ENCODE measurements around the gene POU4F1.

POU4F1 gene

DNA sequence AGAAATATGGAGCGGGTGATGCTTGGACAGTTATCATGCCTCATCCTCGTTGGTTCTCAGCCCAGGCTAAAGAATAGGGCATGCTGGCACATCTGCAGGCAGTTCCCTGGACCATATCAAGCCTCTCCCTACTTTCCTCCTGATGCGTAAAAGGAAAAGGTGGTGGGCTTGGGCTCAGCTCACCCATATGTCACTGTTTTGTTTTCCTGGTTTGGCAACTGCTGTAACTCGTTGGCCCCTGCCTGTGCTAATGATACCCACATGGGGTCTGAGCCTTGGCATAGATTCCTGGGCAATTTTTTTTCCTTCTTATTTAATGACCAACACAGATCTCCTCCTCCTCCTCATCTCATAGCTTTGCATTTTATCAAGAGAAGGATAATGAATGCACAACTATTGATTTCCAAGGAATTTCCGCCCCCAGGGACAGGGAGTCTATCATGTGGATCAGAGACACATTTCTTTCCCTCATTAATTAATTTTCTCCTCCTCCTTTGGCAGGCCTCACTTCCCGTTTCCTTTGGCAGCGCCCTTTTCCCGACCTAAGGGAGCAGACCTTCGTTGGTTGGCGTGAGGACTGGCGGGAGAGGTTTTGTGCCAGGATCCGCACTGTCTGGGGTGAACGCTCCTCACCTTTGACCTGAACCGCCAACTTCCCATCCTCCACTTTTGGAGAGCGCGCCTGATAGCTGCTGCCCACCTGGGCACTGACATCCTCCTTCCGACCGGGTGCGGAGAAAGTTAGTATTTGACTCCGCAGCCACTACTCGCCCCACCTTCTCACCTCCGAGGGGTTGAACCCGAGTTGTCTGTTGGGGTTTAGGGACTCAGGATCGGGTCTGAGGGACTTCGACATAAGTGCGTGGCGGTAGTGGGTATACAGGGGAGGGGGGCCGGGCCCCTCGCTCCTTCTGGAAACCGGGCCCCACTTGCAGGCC is 3.4 kb upstream of the POU4F1 start:
- no peak for DNase-seq

DNA sequence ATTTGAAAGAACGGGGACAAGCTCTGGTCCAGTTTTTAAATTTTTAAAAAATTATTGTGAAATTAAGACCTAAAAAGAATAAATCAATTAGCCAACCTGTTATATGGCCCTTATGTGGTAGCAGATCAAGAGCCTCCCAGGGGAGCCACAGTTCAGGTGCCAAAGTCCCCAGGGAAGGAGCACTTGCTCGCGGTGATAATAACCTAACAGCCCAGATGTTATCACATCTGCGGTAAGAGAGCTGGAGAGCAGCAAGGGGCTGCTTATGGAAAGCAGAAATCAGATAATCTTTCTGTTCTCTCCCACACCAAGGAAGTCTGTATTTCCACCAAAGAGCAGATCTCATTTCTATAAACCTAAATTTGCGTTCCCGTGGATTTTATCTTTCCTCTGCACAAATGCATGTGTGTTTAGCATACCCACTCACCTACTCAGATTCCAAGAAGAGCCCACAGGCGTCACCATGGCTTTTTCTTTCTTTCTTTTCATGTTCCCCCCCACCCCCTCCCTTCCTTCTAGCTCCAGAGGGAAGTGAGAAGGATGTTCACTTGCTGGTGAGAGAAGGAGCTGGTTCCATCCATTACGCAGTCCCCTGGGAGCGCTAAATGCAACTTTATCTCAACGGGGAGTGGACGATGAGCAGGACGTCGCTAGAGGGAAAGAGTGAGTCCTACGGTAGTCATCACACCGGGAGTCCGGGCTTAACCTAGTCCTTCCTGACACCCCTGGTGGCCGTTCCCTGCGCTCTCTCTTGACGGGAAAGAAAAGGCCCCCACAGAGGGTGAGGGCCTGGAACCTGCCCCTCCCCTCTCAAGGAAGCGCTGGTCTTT is 1.6 kb upstream of the POU4F1 start:
- DNase-seq = no peak

DNA sequence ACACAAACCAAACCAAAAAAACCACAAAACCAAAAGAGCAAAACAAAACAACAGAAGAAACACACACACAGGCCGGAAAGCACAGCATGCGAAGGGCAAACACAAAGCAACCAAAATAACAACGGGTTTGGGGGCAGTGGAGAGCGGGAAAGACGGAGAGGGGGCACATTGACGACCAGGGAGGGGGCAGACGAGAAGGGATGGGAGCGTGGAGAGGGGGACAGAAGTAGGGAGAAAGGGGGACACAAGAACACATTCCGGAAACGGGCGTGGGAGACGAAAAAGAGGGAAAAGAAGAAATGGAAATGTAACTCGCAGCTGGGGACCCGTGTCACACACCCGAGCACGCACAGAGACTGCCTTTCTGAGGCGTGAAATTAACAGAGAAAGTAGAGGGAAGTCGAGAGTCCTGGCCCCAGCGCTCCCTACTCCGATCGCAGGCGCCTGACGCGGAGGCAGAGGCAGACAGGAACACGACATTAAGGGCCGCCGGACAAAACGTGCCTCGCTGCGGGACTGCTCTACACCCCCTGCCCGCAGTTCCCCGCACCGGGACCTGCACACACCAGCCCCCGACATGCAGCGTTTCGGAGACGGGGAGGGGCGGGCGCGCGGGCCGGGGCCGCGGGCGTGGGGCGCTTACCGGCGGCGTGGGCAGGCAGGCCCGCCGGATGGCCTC is 652 bp downstream of the POU4F1 start:
- no peak for DNase-seq

DNA sequence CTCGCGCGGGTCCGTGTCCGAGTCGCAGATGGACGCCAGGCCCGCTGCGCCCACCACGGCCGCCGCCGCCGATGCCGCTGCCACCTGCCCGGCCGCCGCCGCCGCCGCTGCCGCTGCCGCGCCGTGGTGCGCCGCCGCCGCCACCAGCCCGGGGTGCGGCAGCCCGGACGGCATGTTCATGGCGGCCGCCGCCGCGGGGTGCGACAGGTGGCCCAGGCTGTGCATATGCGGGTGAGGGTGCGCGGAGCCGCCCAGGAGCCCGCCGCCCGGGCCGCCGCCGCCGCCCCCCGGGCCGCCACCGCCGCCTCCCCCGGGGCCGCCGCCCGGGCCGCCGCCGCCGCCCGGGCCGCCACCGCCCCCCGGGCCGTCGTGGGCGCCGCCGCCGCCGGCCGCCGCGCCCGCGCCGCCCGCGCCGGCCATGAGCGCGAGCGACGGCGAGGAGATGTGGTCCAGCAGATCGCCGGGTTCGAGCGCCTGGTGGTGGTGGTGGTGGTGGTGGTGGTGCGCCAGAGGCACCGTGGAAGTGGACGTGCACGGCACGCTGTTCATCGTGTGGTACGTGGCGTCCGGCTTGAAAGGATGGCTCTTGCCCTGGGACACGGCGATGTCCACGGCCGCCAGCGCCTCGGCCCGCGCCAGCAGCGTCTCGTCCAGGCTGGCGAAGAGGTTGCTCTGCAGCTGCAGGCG is 1.3 kb downstream of the POU4F1 start:
- no peak for DNase-seq

DNA sequence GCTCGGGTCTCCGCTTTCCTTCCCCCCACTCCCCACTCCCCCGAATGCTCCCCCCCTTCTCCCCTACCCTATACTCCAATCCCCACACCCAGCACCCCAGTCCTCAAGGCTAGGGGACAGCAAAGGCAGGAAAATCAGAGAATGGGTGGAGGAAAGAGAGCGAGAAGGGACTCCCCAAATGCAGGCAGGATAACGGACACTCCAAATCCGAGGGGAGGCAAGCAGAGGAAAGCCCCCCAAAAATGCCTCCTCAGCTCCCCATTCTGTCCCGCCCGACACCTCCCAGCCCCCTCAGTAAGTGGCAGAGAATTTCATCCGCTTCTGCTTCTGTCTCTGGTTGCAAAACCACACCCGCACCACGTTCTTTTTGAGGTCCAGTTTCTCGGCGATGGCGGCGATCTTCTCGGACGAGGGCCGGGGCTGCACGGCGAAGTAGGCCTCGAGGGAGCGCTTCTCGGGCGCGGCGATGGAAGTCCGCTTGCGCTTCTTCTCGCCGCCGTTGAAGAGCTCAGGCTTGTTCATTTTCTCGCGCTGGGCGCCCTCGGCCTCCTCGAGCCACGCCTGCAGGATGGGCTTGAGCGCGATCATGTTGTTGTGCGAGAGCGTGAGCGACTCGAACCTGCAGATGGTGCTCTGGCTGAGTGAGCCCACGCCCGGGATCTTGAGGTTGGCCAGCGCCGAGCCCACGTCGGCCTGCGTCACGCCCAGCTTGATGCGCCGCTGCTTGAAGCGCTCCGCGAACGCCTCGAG is 2.1 kb downstream of the POU4F1 start:
- DNase-seq = no peak

DNA sequence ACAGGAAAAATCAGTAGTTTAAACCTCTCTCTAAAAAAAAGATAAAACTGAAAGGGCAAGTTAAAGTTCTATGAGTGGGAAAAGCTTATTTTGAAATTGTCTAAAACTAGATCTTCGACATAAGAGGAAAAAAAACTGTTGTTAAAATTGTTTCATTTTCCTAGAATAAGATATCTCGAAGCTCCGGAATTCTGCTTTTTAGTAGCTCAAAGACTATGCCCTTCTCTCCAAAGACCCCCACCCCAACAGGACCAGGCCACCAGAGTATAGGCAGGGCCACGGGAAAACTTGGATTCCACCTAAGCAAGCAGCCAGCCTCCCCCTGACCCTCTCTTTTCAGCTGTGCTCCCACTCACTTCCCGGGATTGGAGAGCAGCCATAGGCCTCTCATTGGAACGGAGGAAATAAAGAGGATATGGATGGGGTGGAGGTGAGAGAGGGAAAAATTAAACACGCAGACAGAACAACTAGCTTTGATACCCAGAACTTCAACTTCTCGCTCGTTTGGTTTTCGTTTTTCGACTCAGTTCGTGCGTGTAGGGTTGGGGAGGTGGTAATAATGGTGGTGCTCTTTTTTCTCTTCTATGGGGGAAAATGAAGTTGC is 3.0 kb downstream of the POU4F1 start:
- DNase-seq = no peak

DNA sequence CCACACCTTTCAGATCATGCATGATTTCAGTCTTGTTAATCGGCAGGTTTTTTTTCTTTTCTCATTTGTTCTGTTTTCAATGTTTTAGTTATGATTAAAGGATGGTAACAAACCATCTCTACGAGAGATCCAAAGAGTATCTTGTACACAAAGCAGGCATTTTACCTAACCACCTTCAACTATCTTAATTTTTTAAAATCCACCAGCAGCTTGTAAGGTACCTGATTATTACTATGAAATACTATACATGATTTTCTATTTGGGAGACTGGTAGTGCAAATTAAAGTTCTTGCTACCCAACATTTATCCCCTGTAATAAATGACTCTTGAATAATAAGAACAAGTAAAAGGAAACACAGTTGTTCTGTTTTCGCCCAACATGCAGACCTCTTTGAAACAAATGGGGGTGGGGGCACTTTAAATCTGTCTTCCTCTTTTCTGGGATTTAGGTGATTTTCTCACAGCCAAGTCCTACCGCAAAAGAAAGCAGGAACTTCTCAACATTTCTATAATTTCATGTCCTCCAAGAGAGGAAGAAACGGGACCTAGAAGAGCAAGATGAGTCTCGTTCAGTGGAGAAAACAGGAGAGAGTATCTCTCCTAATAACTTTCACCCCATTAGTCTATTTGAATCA is 3.6 kb downstream of the POU4F1 start:
- DNase-seq = no peak

DNA sequence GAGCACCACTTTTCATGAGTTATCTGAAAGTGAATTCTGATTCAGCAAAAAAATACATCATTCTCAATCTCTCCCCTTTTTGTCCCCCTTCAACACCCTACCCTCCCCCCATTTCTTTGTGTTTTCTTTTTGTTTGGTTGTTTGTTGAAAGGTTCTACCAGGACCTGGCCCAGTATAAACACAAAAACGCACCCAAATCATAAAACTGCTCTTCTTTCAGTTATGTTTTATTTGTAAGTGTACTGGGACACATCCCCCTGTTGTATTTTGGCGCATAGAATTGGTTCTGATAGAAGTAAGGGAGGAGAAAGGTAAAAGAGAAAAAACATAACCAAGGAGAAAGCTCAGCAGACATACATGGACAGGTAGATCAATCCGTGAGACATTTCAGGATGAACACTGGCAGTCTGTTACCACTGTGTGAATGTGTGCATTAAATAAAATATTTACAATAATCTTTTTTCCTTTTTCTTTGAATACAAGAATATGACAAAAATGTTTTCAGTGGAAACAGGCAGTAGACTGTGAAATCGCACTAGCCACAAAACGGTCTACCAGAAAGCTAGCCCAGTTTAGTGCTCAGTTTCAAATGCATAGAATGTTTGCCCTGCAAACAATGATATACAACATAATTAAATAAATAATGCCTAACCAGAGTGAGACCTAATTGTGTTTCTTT is 4.2 kb downstream of the POU4F1 start:
- no peak for DNase-seq

DNA sequence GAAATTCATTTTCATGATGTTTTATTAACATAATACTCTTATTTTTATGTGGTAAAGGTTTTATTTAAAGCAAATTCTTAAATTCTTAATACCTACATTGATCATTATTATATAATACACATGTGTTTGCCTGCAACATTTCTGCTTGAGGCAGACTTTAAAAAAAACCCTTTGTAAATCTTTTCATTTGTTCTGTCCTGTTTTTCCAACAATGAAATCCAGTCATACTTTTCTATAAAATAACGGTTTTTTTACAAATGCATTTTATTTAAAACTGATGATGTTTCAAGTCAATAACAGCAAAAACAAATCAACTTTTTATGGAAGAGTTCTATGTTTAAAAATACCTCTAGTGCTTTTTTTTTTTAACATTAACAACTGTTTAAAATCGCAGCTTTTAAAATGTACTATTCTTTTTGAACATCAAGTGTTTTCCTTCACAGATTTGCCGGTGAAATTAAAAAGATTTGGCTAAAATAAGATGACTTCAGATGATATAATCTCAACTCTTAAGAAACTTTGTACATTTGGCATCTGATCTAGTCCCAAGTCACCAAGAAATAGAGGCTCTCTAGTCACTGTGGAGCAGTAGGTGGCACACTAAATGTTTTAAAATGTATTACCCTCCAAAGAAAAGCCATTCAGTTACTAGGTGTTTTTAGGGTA is 5.1 kb downstream of the POU4F1 start:
- DNase-seq = no peak

DNA sequence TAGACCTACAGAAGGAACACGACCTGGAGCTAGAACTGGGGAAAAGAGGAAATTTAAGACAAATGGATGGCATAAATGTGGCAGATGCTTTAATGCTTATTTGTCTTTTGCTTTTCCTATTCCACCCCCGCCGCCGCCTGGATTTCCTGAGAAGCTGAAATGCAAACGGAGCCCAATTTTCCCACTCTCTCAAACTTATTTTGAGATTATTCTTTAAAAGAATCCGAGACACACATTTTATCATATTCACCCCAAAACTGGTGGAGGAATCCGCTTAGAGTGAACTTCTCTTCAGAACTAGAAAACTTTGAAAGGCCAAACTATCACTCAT is 5.8 kb downstream of the POU4F1 start:
- no peak for DNase-seq

DNA sequence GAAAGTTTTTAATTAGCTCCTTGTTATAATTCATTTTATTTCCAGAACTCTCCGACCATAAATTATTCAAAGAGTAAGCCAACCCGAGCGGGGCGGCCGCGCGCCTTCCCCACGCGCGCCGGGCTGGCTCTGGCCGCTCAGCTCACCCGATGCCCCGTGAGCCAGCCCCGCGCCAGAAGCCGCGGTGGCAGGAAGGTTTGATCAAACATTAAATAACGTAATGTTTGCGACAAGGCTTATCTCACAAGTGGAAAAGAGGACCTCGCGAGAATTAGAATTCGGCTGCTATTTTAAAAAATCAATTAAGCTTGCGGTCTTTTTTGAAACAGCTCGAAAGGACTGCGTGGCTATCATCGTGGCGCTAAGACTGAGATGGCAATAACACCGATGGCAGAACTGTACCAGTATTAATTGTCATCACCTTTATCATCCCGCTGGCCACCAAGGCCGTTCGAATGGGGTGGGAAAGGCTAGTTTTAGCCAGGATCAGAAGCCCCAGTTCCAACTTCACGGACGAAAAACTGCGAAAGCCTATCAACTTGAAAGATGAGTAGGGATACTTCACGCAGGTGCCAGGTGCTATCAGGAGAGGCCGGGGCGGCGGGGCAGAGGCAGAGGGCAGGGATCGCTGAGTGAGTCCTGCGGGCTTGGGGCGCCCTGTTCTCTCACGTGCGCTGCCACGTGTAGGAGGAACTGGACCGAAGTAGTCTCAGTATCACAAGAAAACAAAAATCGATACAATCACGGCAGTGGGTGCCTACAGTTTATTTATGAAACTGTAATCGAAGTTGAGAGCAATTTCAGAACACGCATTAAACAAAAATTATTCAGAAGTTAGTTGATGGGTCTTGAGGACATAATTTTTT is 6.4 kb downstream of the POU4F1 start:
- DNase-seq = no peak

DNA sequence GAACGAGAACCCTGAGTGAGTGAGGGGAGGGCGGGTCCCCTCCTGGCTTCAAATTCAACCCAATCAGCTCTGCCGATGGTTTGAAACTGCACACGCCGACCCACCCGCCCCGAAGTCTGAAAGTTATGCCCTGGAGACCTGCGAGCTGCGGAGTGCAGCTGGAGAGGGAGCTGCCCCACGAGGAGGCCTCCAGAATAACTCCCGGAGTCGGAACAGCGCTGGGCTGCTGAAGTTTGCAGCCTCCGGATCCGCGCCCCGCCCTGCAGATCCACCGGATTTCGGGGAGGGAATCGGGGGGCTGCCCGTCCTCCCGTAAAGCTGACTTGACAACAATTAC is 7.0 kb downstream of the POU4F1 start:
- no peak for DNase-seq

DNA sequence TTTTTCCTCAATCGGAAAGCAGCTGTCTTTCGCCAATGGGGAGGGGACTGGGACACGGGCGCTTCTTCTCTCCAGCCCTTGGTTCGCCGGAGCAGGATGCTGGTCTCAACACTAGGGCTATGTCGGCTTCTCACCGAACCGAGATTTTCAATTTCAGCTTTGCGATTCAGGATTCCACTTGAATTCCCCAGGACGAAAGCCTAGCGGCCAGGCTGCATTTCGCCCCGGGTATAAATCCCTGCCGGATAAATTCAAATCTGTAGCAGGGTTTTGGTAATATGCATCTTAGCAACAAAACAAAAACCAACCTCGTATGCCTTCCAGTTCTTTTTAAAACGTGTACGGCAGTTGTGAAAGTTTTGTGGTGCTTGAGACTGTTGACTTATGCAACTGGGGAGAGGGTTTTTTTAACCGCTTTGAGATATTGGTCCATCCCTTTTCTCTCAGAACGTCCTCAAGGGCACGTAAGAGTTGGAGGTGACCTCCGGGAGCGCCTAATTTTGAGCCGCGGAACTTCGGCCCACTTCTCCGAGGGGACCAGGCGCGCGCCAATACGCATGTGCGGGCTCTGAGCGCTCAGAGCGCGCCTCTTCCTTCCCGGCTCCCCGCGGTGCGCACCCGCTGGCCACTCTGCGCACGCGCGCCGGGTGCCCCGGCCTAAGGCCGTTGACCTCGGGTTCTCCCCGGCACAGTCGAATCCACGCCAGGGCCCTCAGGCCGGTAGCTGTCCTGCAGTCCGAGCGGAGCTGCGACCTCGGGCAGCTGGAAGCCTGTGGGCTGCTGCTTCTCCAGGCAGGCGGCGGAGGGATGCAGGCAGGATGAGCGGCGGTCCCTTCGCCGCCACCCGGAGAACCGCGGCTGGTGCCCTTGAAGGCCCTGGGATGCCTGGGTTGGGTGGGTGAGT is 7.6 kb downstream of the POU4F1 start:
- DNase-seq = no peak

DNA sequence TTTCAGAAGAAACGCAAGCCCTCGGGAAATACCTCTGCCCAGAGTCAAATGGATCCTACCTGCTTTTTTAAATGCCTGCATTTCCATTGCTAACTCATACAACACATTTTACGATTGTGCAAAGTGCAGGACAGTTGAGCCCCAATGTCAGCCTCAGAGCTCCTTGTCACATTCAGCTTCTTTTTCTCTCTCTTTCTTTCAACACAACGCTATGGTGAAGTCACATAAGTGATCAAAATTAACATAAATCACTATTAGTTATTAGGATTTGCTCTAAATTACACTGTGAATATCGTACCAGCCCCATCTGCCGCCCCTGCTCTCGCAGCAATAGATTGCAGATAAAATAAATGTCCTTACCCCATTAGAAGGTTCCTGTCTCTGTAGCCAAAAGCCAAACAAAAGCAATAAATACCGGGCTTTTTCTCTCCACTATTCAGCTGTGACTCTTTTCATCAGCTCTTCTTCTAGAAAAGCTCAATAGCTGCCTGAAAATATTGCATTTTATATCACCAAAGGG is 8.8 kb downstream of the POU4F1 start:
- no peak for DNase-seq

DNA sequence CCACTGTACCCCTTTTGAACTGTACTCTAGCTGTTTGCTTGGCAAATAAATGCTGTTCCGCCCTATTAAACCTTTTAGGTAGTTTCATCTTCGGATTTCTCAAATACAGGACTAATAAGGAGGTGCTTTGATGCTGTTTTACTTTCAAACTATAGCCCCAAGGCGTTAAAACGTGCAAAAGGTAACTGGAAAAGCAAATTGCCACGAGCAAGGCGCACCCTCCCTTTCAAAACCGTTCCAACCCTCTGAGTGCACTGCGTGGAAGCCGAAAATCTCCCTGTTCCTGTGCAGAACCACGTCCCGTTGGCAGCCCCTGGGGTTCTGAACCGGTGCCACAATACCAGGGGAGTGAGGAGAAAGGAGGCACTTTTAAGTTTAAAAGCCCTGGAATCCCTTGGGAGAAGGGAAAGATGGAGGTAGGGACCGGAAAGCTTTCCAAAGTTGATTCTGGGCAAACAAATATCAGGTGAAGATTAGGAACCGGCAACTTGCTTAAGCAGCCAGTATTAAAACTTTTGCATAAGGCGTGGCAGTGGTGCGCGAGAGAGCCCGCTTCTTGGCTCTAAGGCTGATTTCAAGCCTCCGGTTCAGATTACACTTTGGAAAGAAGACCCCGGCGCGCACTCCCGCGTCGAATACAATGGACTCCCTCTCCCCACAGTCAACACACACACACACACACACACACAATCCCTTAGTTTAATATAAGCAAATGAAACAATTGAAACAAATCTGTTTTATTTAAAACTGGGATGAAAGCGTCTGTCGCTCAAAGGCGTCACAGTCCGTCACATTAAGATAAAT is 9.5 kb downstream of the POU4F1 start:
- DNase-seq = no peak

DNA sequence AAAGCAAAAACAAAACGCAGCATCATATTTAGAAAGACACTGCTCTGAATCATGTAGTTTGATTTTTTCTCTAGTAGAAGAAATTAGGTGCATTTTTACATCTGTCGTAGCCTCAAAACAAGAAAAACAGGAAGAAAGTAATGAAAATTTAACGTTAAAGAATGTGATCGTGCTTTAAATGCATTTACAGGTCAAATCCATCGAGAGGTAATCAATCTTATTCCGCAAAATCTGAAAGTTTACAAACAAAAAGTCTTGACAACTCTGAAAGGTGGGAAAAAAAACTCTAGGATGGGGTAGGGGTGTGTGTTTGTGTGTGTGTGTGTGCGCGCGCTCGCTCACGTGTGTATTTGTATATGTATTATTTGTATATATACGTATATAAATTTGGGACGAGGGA is 10.2 kb downstream of the POU4F1 start:
- no peak for DNase-seq

DNA sequence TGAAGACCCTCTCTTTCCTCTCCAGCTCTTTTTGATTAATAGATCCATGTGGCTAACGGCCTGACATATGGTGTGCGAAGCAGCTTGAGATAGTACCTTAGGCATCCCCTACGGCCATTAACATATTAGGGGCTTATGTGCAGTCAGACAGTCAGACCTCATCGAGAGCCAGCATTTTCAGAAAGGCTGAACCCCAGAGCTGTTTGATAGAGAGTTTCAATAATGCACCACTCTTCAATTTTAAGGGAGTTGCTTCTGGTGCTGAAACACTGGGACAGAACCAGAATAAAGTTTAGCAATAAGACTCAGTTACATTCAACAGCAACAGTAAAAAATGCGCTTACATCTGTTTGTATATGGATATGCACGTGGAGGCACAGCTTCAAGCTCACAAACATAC is 10.8 kb downstream of the POU4F1 start:
- no peak for DNase-seq

Data from left hindlimb (tissue), 1 donor.